ENCODE data around the gene PEMT. TPM values are rescaled to one million over a fixed set of nuclear protein-coding genes. Genes with fewer than 3 reads are reported as not detected.

PEMT gene
- total RNA-seq, 1 experiment from 2014 or later = 25.6 TPM

DNA sequence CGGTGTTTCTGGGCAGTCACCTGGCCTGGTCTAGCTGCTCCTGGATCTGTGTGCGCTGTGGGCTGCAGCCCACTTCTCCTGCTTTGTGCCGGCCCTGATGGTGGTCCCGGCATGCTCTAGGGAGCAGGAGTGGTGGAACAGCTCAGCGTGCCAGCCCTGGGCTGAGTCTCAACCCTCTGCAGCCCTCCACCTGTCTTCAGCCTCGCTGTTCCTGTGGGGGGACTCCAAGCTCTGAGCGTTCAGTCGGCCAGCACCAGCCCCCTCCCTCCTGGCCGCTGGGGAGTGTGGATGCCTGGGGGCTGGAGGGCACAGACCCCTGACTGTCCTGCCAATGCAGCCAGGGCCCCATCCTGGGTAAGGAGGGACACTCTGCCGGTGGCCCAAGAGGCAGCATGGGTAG, 71.6 kb downstream of the PEMT start:
- intact Hi-C loops (cut with micrococcal nuclease; ENCODE audit: unreplicated experiment) = no loop called here
- no TSS peak for BruUV-seq (replicated peaks)
- no peak overlapping the region for H3K27ac Mint-ChIP-seq (ENCODE audit: unreplicated experiment)
- H3K36me3 Mint-ChIP-seq (ENCODE audit: insufficient read depth, unreplicated experiment) = peaks cover 3% of the 10 kb centered on the region
- no peaks in the 10 kb centered on the region for H3K27me3 Mint-ChIP-seq (ENCODE audit: unreplicated experiment)
- TF ChIP-seq, protein P1, sequence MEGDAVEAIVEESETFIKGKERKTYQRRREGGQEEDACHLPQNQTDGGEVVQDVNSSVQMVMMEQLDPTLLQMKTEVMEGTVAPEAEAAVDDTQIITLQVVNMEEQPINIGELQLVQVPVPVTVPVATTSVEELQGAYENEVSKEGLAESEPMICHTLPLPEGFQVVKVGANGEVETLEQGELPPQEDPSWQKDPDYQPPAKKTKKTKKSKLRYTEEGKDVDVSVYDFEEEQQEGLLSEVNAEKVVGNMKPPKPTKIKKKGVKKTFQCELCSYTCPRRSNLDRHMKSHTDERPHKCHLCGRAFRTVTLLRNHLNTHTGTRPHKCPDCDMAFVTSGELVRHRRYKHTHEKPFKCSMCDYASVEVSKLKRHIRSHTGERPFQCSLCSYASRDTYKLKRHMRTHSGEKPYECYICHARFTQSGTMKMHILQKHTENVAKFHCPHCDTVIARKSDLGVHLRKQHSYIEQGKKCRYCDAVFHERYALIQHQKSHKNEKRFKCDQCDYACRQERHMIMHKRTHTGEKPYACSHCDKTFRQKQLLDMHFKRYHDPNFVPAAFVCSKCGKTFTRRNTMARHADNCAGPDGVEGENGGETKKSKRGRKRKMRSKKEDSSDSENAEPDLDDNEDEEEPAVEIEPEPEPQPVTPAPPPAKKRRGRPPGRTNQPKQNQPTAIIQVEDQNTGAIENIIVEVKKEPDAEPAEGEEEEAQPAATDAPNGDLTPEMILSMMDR (IDR thresholded peaks at IDR 0.05; ENCODE audit: unreplicated experiment) = no peak
- no peak for DNase-seq
- H3K9me3 Mint-ChIP-seq (ENCODE audit: low read depth, unreplicated experiment) = no peaks in the 10 kb centered on the region
- no peaks in the 10 kb centered on the region for H3K4me1 Mint-ChIP-seq (ENCODE audit: low read depth, unreplicated experiment)
- H3K4me3 Mint-ChIP-seq (ENCODE audit: low read depth, unreplicated experiment) = no peak overlapping the region
- CTCF ChIA-PET = no interaction called here

GRCh38 chr17:17518951-17519350, 72.6 kb downstream of the PEMT start:
- H3K36me3 Mint-ChIP-seq (ENCODE audit: insufficient read depth, unreplicated experiment) = peaks cover 3% of the 10 kb centered on the region
- CTCF ChIA-PET = no interaction called here
- no TSS peak for BruUV-seq (replicated peaks)

DNA sequence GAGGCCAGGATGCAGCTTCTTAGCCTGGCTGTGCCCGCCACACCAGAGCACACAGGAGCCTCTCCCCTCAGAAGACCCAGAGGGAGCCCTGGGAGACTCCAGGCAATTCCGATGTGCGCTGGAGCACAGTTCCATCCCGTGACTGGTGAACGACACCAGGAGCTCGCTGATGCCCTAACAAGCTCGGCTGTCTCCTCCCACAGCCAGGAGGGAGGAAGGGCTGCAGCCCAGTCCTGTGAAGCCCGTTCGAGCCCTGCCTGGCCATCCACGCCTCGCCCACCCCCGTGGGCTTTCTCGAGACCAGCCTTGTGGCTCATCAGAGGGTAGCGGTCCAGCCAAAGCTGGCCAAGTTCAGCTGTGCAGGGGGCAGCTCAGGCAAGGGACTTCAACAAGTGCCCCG, 73.5 kb downstream of the PEMT start:
- Mint-ChIP-seq H3K9me3 (ENCODE audit: low read depth, unreplicated experiment) (no peaks in the 10 kb centered on the region), H3K27me3 (ENCODE audit: unreplicated experiment) (no peaks in the 10 kb centered on the region), H3K4me1 (ENCODE audit: low read depth, unreplicated experiment) (no peaks in the 10 kb centered on the region), H3K36me3 (ENCODE audit: insufficient read depth, unreplicated experiment) (peaks cover 3% of the 10 kb centered on the region), H3K27ac (ENCODE audit: unreplicated experiment) (no peak overlapping the region), H3K4me3 (ENCODE audit: low read depth, unreplicated experiment) (no peak overlapping the region)
- TF ChIP-seq, protein P1 (IDR thresholded peaks at IDR 0.05; ENCODE audit: unreplicated experiment) = no peak
- DNase-seq = no peak
- CTCF ChIA-PET = no interaction called here
- no TSS peak for BruUV-seq (replicated peaks)
- intact Hi-C loops (cut with micrococcal nuclease; ENCODE audit: unreplicated experiment) = no loop called here

More at GRCh38 chr17:17518951-17519350, 72.6 kb downstream of the PEMT start:
- TF ChIP-seq, protein P1 (IDR thresholded peaks at IDR 0.05; ENCODE audit: unreplicated experiment) = no peak
- Mint-ChIP-seq H3K27ac (ENCODE audit: unreplicated experiment) (no peak overlapping the region), H3K27me3 (ENCODE audit: unreplicated experiment) (no peaks in the 10 kb centered on the region), H3K4me1 (ENCODE audit: low read depth, unreplicated experiment) (no peaks in the 10 kb centered on the region), H3K9me3 (ENCODE audit: low read depth, unreplicated experiment) (no peaks in the 10 kb centered on the region), H3K4me3 (ENCODE audit: low read depth, unreplicated experiment) (no peak overlapping the region)
- no peak for DNase-seq
- intact Hi-C loops (cut with micrococcal nuclease; ENCODE audit: unreplicated experiment) = no loop called here

GRCh38 chr17:17516941-17517720, 74.4 kb downstream of the PEMT start:
- DNase-seq = no peak
- H3K4me3 Mint-ChIP-seq (ENCODE audit: low read depth, unreplicated experiment) = no peak overlapping the region
- peaks cover under 1% of the 10 kb centered on the region for H3K36me3 Mint-ChIP-seq (ENCODE audit: insufficient read depth, unreplicated experiment)
- H3K27ac Mint-ChIP-seq (ENCODE audit: unreplicated experiment) = no peak overlapping the region
- CTCF ChIA-PET = no interaction called here
- H3K4me1 Mint-ChIP-seq (ENCODE audit: low read depth, unreplicated experiment) = no peaks in the 10 kb centered on the region
- H3K27me3 Mint-ChIP-seq (ENCODE audit: unreplicated experiment) = no peaks in the 10 kb centered on the region
- H3K9me3 Mint-ChIP-seq (ENCODE audit: low read depth, unreplicated experiment) = no peaks in the 10 kb centered on the region
- BruUV-seq (replicated peaks) = no TSS peak
- TF ChIP-seq, protein P1 (IDR thresholded peaks at IDR 0.05; ENCODE audit: unreplicated experiment) = no peak
- intact Hi-C loops (cut with micrococcal nuclease; ENCODE audit: unreplicated experiment) = no loop called here

All from Calu3 (cell line).